Hepatocyte (in vitro differentiated cells): ENCODE data around the gene SCFD2.

Source experiments
- EZH2 ChIP-seq: fragments of 200-600 bp; sonication (generic); IDR thresholded peaks from 2 replicates; pipeline ENCODE4 v1.6.1; 2016; ENCODE audit warnings: antibody characterized with exemption, mild to moderate bottlenecking, borderline replicate concordance
- EZH2phosphoT487 ChIP-seq: fragments of 200-600 bp; sonication (generic); IDR thresholded peaks from one replicate; pipeline ENCODE4 v1.6.1; 2018; ENCODE audit warnings: antibody characterized with exemption, mild to moderate bottlenecking, low read depth, moderate library complexity; ENCODE audit not compliant: unreplicated experiment, severe bottlenecking
- TF ChIP-seq, protein P1 (sequence below): fragments of 200-600 bp; sonication (generic); IDR thresholded peaks from 2 replicates; pipeline ENCODE4 v1.5.1; 2016; ENCODE audit warnings: antibody characterized with exemption, mild to moderate bottlenecking; ENCODE audit not compliant: poor library complexity

DNA sequence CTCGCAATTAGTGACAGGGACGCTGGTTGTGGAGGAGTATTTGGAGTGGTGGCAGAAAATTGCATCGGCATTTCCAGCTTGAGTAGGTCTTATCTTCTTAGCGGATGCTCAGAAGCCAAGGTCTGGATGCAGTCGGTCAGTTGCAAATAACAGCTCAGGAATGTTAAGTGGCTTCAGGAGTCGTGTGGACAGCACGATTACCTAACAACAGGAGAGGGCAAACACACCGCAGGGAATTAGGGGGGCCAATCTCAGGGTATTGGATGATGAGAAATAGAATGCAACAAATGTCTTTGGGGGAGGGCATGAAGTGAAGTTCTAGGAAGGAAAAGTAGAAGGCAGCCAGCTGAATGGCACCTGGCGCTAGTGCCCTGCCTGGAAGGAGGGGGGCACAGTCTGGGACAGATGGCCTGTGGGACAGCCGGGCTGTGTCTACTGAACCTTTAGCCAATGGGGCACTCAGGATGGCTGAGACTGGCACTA, 492.0 kb downstream of the SCFD2 start:
- TF ChIP-seq, protein P1, sequence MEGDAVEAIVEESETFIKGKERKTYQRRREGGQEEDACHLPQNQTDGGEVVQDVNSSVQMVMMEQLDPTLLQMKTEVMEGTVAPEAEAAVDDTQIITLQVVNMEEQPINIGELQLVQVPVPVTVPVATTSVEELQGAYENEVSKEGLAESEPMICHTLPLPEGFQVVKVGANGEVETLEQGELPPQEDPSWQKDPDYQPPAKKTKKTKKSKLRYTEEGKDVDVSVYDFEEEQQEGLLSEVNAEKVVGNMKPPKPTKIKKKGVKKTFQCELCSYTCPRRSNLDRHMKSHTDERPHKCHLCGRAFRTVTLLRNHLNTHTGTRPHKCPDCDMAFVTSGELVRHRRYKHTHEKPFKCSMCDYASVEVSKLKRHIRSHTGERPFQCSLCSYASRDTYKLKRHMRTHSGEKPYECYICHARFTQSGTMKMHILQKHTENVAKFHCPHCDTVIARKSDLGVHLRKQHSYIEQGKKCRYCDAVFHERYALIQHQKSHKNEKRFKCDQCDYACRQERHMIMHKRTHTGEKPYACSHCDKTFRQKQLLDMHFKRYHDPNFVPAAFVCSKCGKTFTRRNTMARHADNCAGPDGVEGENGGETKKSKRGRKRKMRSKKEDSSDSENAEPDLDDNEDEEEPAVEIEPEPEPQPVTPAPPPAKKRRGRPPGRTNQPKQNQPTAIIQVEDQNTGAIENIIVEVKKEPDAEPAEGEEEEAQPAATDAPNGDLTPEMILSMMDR, result no peak
- no peak for TF ChIP-seq EZH2
- no peak for TF ChIP-seq EZH2phosphoT487
